GM18511 (cell line): ENCODE data around the gene SLC52A3.
"Not testable (repeated sequence)": the region's sequence is repeated elsewhere in the genome, so short reads cannot be mapped to it uniquely, and the experiment has no call there.

Experiments
- ATAC-seq: cut with Tn5 transposase; IDR thresholded peaks from one replicate; pipeline ENCODE4 v1.9.1; 2021; ENCODE audit warnings: mild to moderate bottlenecking, moderate library complexity; ENCODE audit not compliant: unreplicated experiment

The SLC52A3 gene

DNA sequence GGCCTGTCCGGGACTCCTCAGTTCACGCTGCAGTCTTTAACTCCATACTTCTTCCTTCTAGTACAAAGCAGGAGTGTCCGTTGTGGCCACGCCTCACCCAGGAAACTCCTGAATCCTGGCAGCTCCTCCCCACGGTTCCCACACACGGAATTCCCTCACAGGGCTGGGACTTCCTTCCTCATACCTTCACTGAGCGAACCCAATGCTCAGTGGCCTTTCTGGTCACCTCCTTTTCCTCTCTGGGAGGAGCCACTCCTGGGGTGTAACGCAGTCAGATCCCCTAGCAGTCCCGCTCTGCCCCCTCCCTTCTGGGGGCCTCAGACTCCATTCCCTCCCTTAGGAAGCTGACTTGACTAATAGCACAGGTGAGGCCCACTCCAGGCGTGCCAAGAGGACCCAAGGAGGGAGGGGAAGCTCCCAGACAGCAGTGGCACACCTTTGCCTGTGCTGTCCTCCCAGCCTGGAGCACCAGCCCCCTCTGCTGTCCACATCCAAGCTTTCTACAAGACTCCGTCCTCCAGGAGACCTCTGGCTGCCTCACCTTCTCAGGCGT, at the start of gene SLC52A3:
TSS of gene SLC52A3 (minus strand) at position 75 of the 553 bp plus-strand sequence. CDS start 2,726 bp downstream, outside the sequence.
- no peak for ATAC-seq

DNA sequence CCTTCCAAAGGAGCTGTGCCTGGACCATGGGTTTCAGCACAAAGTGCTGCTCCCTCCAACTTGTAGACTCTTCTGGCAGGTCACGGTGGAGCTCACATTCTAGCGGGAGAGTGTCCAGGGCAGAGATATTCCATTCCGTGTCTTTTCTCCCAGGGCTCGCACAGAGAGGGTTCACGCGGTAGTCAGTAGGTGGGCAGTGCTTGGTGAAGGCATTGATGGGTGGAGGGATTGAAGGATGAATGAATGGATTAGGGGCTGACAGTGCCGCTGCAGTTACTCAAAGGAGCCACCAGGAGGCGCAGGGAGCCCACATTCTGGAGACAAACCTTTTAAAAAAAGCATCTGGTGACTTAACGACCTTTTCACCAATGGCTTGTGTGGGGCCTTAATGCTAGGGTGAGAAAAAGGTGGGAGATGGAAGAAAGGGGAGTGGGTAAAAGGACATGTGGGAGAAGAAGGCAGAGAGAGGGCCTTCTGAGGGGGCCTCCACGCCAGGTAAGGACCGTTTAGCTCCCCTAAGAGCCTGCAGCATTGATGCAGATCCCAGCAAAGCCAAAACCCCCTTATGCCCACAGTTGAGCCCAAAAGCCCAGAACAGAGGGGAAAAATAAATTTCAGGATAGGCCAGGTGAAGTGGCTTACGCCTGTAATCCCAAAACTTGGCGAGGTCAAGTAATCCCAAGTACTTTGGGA, 47.8 kb upstream of the SLC52A3 start:
- ATAC-seq: no peak

DNA sequence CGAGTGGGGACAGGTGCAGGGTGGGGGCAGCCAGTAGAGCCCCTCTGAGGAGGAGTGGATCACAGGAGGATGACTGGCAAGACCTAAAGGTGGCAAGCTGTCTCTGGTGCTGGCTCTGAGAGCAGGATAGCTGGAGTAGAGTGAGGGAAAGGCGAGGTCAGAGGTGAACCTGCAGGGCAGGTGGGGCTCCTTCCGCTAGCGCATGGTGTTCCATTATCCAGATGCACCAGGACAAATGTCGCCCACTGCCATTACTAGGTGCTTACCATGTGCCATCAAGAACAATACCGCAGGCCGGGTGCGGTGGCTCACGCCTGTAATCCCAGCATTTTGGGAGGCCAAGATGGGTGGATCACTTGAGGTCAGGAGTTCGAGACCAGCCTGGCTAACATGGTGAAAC, 46.9 kb upstream of the SLC52A3 start:
- ATAC-seq: no peak

DNA sequence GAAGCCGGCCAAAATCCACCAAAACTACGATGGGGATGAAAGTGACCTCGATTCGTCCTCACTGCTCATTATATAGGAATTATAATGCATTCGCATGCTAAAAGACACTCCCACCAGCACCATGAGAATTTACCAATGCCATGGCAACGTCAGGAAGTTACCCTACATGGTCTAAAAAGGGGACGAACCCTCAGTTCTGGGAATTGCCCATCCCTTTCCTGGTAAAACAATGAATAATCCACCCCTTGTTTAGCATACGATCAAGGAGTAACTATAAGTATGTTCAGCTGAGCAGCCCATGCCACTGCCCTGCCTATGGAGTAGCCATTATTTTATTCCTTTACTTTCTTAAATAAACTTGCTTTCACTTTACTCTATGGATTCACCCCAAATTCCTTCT, 45.1 kb upstream of the SLC52A3 start:
- no peak for ATAC-seq

DNA sequence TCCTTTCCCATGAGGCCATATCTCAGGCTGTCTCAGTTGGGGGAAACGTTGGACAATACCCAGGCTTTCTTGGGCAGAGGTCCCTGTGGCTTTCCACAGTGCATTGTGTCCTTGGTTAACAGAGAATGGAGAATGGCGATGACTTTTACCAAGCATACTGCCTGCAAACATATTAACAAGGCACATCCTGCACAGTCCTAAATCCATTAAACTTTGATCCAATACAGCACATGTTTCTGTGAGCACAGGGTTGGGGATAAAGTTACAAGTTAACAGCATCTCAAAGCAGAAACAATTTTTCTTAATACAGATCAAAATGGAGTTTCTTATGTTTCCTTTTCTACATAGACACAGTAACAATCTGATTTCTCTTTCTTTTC, 44.1 kb upstream of the SLC52A3 start:
- not testable (repeated sequence) for ATAC-seq

DNA sequence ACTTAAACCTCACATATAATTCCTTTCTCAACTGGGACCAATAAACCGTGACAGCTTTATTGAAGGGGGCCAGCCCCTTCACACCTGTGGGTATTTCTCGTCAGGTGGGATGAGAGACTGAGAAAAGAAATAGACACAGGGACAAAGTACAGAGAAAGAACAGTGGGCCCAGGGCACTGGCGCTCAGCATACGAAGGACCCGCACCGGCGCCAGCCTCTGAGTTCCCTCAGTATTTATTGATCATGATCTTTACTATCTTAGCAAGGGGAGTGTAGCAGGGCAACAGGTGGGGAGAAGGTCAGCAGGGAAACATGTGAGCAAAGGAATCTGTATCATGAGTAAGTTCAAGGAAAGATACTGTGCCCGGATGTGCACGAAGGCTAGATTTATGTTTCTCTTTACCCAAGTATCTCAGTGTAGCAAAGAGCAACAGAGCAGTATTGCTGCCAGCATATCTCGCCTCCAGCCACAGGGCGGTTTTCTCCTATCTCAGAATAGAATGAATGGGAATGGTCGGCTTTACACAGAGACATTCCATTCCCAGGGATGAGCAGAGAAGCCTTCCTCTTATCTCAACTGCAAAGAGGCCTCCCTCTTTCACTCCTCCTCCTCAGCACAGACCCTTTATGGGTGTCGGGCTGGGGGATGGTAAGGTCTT, 43.6 kb upstream of the SLC52A3 start:
- ATAC-seq: not testable (repeated sequence)

DNA sequence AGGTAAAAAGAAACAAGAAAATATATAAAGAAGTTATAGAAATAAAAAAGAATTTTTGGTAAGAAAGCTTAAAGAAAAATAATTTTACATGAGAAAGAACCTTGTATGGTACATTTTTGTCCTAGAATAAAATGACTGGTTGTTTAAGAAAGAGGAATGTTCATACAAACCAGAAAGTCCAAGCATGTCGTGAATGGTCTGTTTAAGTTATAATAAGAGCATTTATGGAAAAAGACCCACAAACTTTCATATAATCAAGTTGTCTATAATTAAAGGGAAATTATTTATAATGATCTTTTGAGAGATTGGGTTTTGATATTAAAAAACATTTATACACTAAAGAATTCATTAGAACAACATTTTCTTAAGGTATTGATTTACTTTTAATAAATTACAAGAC, 37.4 kb upstream of the SLC52A3 start:
- ATAC-seq: no peak

DNA sequence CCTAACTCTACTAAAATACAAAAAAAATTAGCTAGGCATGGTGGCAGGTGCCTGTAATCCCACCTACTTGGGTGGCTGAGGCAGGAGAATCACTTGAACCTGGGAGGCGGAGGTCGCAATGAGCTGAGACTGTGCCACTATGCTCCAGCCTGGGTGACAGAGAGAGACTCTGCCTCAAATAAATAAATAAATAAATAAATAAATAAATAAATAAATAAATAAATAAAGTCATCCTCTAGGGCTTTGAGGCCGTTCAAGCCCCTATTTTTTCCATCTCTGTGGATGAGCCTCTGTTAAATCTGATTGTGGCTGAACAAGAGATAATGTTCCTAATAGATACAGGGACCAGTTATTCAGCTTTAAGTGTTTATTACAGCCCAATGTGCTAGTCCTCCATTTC, 33.4 kb upstream of the SLC52A3 start:
- no peak for ATAC-seq

DNA sequence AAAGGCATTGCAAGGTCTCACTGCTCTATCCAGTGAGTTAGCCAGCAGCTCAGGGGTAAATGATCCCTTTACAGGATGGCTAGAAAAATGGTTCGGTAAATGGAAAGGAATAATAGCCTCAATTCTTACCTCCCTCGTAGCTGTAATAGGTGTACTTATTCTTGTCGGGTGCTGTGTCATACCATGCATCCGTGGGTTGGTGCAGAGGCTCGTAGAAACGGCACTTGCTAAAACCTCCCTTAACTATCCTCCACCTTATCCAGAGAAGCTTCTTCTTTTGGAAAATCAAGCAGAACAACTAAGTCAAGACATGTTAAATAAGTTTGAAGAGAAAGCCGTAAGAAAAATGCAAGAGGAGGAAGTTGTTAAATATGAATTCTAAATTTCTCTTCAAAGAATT, 31.7 kb upstream of the SLC52A3 start:
- not testable (repeated sequence) for ATAC-seq

DNA sequence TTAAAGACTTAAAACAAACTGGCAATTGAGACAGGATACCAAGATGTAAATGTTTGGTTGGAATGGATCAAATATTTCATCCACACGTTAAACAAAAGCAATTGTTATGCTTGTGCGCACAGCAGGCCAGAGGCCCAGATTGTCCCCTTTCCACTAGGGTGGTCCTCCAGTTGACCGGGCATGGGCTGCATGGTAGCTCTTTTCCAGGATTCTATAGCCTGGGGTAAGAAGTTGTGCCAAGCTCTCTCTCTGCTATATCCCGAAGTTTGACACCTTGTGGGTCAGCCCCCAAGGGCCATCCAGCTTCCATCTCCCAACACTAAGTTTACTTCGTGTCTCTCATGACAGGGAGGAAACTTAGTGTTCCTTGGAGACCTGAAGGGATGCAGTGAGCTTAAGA, 30.4 kb upstream of the SLC52A3 start:
- not testable (repeated sequence) for ATAC-seq

DNA sequence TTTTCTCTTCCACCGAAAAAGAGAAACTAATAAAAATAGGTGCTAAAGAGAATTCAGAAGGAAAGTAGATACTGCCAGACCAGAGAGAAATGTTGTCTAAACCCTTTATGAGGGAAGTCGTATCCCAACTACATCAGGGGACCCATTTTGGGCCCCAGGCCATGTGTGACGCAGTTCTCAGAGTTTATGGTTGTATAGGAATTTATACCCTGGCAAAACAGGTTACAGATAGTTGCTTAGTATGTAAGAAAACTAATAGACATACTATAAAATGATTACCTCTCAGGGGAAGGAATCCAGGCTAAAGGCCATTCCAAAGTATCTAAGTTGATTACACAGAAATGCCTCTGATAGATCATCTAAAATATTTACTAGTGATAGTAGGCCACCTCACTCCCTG, 28.6 kb upstream of the SLC52A3 start:
- no peak for ATAC-seq

DNA sequence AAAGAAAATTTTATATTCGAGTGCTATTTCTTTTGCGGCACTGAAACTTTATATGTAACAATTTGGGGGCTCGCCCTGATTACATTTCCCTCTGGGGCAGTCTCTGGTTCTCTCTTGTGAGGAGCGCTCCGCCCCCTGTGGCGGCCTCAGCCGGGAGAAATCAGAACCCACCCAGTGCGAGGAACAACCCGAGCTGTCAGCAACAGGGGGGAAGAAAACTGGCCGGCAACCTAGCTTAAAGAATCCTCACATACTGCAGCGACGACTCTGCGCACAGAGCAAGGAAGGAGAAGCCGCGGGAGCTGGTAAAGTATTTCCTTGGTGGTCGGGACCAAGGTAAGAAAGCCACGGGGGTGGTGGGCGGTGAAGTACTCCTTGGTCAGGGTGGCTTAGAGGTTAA, 23.9 kb upstream of the SLC52A3 start:
- ATAC-seq: no peak

DNA sequence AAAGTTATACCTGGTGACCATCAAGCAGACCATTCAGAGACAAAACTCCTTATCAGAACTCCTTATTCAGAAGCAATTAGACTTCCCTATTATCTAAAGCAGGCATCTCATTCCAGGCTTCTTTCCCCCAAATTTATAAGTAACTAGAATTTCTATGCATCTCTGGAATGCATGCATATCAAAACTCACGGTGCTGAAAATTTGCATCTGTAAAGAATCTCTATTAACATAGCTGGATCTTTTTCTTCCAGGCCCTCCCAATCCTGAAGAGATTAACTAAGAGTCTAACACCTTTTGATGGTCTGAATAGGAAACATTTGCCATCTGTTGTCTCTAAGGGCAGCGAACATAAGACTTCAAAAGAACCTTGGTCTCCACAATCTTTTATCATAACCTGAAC, 22.8 kb upstream of the SLC52A3 start:
- no peak for ATAC-seq

DNA sequence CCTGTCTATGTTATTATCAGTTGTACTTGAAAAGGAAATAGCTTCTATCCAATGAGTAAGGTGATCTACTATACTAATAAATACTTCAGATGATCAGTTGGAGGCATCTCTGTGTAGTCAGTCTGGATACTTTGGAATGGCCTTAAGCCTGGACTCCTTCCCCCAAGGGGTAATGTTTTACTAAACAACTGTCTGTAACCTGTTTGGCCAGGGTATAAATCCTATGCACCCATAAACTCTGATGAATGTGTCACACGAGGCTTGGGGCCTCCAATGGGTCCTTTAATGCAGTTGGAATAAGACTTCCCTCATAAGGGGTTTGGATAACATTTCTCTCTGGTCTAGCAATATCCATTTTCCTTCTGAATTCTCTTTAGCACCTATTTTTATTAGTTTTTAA, 19.5 kb upstream of the SLC52A3 start:
- ATAC-seq: no peak

DNA sequence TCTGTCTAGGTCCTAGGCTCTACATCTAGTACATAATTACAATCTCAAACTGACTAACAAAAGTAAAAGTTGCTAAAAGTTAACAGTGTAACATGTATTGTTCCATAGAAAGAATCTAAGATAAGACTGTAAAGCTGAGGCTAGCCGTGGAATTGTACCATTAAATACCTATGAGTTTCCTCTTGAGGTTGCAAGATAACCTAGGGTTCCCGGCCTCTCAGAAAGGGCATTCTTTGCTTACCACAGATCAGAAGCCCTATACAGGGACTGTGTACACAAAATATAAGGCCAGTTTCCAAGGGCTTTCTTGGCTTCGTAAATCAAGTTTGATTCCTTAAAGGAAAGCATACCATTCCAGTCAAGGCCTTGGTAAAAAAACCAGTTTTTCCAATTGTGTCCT, 11.5 kb upstream of the SLC52A3 start:
- no peak for ATAC-seq

DNA sequence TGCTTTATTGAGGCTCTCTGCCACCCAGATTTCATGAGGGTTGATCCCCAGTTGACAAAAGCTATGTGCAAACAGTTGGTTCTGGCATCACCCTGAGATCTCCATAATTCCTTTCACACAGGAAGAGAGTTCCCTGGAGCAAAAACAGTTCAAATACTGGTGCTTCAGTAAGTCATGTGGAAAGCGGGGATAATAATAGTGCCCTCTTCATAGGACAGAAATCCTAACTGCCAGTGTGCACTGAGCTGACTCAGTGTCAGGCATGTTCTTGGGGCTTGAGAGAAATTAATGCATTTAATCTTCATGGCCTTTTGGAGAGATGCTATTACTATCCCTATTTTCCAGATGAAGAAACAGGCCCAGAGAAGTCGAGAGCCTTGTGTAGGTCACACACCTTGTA, 7.9 kb upstream of the SLC52A3 start:
- ATAC-seq: no peak

DNA sequence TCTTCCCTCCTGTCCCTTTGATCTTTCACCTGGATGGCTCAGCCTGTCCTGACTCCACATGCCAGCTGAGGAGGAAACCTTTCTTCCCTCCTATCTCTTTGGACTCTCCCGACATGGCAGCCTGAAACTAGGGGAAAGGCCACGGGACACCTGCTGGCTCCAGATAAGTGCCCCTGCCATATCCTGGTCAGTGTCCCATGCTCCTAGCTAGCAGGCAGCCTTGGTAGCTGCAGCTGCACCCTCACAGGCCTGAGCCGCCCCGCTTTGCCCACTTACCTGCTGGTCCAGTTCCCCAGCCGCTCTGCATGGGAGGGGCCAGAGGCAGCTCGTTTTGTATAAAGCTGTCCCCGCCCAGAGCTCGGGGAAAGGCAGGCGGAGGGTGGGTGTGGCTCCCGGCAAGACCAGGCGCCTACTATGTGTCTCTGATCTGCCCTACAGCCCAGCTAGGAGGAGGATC, 7.4 kb upstream of the SLC52A3 start:
- no peak for ATAC-seq

DNA sequence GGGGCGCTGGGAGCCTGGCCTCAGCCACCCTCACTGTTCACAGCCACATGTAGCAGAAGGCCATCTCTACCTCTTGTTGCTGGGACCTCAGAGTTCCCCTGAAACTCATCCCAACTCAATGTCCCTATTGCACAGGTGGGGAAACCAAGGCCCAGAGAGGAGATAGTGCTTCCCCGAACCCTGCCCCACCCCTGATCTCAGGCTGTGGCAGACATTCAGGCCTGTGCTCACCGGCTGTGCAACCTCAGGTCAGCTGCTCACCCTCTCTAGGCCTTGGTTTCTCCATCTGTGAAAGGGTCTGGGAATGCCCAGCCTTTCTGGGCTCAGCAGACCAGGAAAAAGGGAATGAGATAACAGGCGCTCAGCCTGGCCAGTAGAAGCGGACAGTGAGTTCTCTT, 6.4 kb upstream of the SLC52A3 start:
- ATAC-seq: no peak

DNA sequence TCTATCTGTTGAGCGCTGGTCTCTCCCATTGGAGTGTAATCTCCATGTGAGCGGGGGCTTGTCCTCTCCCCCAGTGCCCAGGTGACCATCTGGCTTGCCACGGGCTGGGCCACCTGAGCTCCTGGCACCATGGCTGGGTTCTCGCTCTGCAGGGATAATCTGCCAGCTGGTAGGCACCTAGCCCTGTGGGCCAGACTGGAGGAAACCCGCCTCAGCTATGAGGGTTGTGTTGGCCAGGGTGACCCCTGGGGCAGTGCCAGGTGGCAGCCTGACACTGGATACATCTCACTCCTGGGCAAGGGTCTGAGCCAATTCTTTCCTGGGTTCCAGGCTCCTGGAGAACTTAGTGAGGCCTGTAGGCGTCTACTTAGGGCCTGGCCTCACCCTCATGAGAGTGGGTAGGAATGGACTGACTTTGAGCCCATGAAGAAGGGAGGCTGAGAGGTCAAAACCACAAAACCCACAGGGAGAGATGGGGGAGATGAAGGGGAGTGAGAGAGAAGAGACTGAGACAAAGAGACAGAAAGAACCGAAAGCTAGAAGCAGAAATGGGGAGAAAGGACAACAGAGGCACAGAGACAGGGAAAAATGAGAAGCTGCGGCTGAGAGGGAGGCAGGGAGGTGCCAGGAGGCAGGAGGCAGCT, 5.8 kb upstream of the SLC52A3 start:
- no peak for ATAC-seq

DNA sequence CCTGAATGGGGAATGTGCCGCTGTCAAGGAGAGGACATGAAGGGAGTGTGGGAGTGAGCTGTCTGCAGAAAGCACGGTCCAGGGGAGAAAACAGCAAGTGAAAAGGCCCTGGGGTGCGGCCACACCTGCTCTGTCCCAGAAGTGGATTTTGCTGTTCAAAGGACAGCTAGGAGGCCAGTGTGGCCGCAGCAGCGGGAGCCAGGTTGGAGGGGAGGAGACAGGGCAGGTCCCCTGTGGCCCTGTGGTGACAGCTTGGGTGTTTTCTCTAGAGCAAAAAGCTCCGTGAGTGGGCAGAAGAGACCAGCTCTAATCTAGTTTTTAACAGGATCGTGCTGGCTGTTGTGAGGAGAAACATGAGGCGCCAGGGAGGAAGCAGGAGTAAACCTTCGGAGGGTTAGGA, 4.5 kb upstream of the SLC52A3 start:
- no peak for ATAC-seq

DNA sequence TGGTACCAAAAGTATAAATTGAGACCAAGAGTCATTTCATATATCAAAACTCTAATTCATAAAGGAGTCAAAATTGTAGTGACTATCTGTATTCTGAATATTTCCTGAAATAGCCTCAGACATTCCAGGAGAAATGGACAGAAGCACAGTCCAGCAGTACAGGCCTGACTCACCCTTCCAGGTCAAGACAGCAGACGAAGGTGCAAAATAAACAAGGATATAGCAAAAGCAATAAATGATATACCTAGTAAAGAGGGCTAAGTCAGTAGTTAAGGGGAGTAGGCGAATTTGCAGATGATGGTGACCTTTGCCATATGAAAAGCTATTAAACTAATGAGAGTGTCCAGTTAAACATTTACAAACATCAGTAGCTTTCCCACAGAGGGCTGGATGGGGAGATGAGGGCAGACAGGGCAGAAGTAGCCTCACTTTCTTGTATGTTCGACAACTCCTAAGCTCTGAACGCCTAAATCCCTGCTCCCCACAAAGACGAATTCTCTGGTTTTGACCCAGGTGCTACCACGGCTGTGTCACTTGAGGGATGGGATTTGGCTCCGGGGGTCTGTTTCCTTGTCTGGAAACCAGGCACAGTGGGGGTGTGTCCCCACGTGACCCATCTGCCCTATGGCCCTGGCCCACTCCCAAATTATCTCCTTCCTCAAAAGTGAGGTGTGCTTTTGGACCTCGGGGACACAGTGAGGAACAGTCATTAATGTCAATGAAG, 3.6 kb upstream of the SLC52A3 start:
- ATAC-seq: no peak
